ENCODE data around the gene AHI1. TPM values are rescaled to one million over a fixed set of nuclear protein-coding genes. Genes with fewer than 3 reads are reported as not detected.

AHI1 gene
- total and polyA plus RNA-seq, 2 of the 13 experiments (the other 11 are each of a cell fraction or from before 2014, with no cell fraction given): 7.2 to 18.6 TPM

DNA sequence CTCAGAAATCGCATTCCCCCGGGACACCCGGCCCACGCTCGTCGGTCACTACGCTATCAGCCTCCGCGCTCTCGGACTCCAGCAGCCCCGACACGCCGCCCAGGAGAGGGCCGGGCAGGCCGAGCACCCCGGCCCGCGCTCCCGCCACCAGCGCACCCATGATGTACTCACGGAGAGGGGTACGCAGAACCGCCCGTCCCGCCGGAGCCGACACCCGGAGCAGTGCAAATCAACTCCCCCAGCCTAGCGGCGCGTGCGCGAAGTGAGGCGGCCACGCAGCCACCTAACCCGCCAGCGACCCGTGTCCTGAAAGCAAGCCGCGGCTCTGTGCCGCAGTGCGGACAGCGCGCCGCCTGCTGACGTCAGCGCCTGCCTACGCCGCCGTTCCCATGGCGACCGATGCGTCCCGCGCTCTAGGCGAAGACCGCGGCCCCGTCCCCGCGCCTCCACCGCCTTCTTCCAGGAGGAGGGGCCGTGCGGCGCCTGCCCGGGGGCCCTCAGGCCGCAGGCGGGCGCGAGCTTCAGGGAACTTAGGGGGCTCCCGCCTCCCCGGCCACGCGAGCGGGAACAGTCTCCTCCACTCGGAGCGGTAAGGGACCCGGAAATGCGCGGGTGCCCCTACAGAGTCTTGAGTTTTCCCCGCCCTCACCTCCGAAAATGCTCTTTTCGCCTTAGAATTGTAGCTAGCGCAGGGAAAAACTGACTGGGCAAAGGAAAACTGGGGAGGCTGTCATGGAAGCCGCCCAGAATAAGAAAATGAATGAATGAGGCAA lies at the start of gene AHI1 (continued):
- TF ChIP-seq ZNF550 (CRISPR knock-in tag; IDR thresholded peaks at IDR 0.05; ENCODE audit: borderline replicate concordance): no peak
- TF ChIP-seq SALL2 (CRISPR knock-in tag; IDR thresholded peaks at IDR 0.05): peak; percentile 98
- 0 out of 2 replicates have a peak, but pooled peaks have one; percentile 30 for TF ChIP-seq MIER2 (CRISPR knock-in tag; IDR thresholded peaks at IDR 0.05)
- no peak for TF ChIP-seq ZFP36 (IDR thresholded peaks at IDR 0.05; ENCODE audit: borderline replicate concordance, low read depth, low read length, partially characterized antibody)
- peak; percentile 78 for TF ChIP-seq SMAD1 (CRISPR knock-in tag; IDR thresholded peaks at IDR 0.05; ENCODE audit: borderline replicate concordance, low read depth)
- TF ChIP-seq, protein P1, sequence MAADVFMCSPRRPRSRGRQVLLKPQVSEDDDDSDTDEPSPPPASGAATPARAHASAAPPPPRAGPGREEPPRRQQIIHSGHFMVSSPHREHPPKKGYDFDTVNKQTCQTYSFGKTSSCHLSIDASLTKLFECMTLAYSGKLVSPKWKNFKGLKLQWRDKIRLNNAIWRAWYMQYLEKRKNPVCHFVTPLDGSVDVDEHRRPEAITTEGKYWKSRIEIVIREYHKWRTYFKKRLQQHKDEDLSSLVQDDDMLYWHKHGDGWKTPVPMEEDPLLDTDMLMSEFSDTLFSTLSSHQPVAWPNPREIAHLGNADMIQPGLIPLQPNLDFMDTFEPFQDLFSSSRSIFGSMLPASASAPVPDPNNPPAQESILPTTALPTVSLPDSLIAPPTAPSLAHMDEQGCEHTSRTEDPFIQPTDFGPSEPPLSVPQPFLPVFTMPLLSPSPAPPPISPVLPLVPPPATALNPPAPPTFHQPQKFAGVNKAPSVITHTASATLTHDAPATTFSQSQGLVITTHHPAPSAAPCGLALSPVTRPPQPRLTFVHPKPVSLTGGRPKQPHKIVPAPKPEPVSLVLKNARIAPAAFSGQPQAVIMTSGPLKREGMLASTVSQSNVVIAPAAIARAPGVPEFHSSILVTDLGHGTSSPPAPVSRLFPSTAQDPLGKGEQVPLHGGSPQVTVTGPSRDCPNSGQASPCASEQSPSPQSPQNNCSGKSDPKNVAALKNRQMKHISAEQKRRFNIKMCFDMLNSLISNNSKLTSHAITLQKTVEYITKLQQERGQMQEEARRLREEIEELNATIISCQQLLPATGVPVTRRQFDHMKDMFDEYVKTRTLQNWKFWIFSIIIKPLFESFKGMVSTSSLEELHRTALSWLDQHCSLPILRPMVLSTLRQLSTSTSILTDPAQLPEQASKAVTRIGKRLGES (CRISPR knock-in tag; IDR thresholded peaks at IDR 0.05; ENCODE audit: borderline replicate concordance): peak; percentile 68; the same call in 1 of the 2 replicates
- peak; percentile 95 for TF ChIP-seq SAFB2 (CRISPR knock-in tag; IDR thresholded peaks at IDR 0.05; ENCODE audit: borderline replicate concordance, low read depth)
- TF ChIP-seq ZNF564 (CRISPR knock-in tag; IDR thresholded peaks at IDR 0.05): peak; percentile 73; the same call in 1 of the 2 replicates
- TF ChIP-seq, protein P2, sequence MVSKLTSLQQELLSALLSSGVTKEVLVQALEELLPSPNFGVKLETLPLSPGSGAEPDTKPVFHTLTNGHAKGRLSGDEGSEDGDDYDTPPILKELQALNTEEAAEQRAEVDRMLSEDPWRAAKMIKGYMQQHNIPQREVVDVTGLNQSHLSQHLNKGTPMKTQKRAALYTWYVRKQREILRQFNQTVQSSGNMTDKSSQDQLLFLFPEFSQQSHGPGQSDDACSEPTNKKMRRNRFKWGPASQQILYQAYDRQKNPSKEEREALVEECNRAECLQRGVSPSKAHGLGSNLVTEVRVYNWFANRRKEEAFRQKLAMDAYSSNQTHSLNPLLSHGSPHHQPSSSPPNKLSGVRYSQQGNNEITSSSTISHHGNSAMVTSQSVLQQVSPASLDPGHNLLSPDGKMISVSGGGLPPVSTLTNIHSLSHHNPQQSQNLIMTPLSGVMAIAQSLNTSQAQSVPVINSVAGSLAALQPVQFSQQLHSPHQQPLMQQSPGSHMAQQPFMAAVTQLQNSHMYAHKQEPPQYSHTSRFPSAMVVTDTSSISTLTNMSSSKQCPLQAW (CRISPR knock-in tag; IDR thresholded peaks at IDR 0.05): peak; percentile 88
- TF ChIP-seq, protein P3, sequence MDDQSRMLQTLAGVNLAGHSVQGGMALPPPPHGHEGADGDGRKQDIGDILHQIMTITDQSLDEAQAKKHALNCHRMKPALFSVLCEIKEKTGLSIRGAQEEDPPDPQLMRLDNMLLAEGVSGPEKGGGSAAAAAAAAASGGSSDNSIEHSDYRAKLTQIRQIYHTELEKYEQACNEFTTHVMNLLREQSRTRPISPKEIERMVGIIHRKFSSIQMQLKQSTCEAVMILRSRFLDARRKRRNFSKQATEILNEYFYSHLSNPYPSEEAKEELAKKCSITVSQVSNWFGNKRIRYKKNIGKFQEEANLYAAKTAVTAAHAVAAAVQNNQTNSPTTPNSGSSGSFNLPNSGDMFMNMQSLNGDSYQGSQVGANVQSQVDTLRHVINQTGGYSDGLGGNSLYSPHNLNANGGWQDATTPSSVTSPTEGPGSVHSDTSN (CRISPR knock-in tag; IDR thresholded peaks at IDR 0.05; ENCODE audit: borderline replicate concordance): no peak
- TF ChIP-seq NFIB (CRISPR knock-in tag; IDR thresholded peaks at IDR 0.05; ENCODE audit: borderline replicate concordance): no peak
- peak; percentile 34; the same call in 1 of the 2 replicates for TF ChIP-seq RFXANK (CRISPR knock-in tag; IDR thresholded peaks at IDR 0.05)
- TF ChIP-seq ZFP82 (CRISPR knock-in tag; IDR thresholded peaks at IDR 0.05; ENCODE audit: borderline replicate concordance): peak; percentile 32; the same call in 1 of the 2 replicates
- TF ChIP-seq GTF3A (CRISPR knock-in tag; conservative IDR thresholded peaks at IDR 0.05): no peak; the same call in 1 of the 2 replicates
- TF ChIP-seq YEATS4 (CRISPR knock-in tag; IDR thresholded peaks at IDR 0.05; ENCODE audit: borderline replicate concordance): peak; percentile 96
- TF ChIP-seq ESRRA (CRISPR knock-in tag; IDR thresholded peaks at IDR 0.05; ENCODE audit: low read depth): peak; percentile 42; the same call in 1 of the 2 replicates
- TF ChIP-seq SKI (IDR thresholded peaks at IDR 0.05; ENCODE audit: partially characterized antibody): peak; percentile 76
- TF ChIP-seq ZNF878 (CRISPR knock-in tag; IDR thresholded peaks at IDR 0.05): no peak
- TF ChIP-seq PHF5A (CRISPR knock-in tag; IDR thresholded peaks at IDR 0.05; ENCODE audit: low read depth, unreplicated experiment): peak; percentile 41
- TF ChIP-seq CENPT (CRISPR knock-in tag; IDR thresholded peaks at IDR 0.05; ENCODE audit: low read depth): peak; percentile 93
- TF ChIP-seq TGIF2 (CRISPR knock-in tag; IDR thresholded peaks at IDR 0.05): peak; percentile 83
- no peak for TF ChIP-seq ZNF24 (IDR thresholded peaks at IDR 0.05)
- peak; percentile 33; the same call in 1 of the 2 replicates for TF ChIP-seq TOE1 (CRISPR knock-in tag; IDR thresholded peaks at IDR 0.05)
- TF ChIP-seq SOX6 (IDR thresholded peaks at IDR 0.05): no peak
- peak; percentile 77; the same call in 1 of the 2 replicates for TF ChIP-seq SOX6 (CRISPR knock-in tag; IDR thresholded peaks at IDR 0.05)
